Measurements from ENCODE around the gene ARHGEF16.

GRCh38 chr1:3422638-3423037 is 31.8 kb upstream of the ARHGEF16 start:
- TF ChIP-seq EZH2phosphoT487 (IDR thresholded peaks at IDR 0.05; ENCODE audit: borderline replicate concordance, low read depth) (no peak), FOXJ3 (CRISPR knock-in tag; IDR thresholded peaks at IDR 0.05) (no peak), CTCF (IDR thresholded peaks at IDR 0.05) (no peak), YY1 (IDR thresholded peaks at IDR 0.05; ENCODE audit: low read depth) (no peak), RAD21 (IDR thresholded peaks at IDR 0.05; ENCODE audit: low read length) (no peak), MXI1 (IDR thresholded peaks at IDR 0.05; ENCODE audit: low read depth, low read length) (no peak), ZBTB33 (IDR thresholded peaks at IDR 0.05; ENCODE audit: borderline replicate concordance, low read depth) (no peak), SMC3 (IDR thresholded peaks at IDR 0.05; ENCODE audit: low read depth, low read length) (no peak), TAF1 (IDR thresholded peaks at IDR 0.05; ENCODE audit: borderline replicate concordance, low read depth, low read length) (no peak), POLR2AphosphoS5 (IDR thresholded peaks at IDR 0.05; ENCODE audit: low read depth, low read length) (no peak), MAX (IDR thresholded peaks at IDR 0.05; ENCODE audit: low read depth) (no peak)

All from SK-N-SH (cell line).